Sigmoid colon (tissue), 7 donors: Measurements from ENCODE around the gene MAGOH. TPM values are rescaled to one million over a fixed set of nuclear protein-coding genes. Genes with fewer than 3 reads are reported as not detected.

Source experiments
- DNase-seq: peaks from one replicate; pipeline ENCODE4 v3.0.0-alpha.2; 2019
- H3K27ac ChIP-seq, 4 donors: fragments of 200-600 bp; sonication (generic); one replicate each; pipeline ENCODE4 v1.5.1; 2016 to 2019; ENCODE audit warnings: mild to moderate bottlenecking in 1 of 4
- H3K27me3 ChIP-seq, 3 donors: fragments of 200-600 bp; sonication (generic); one replicate each; pipeline ENCODE4 v1.5.1; 2019; ENCODE audit warnings: mild to moderate bottlenecking in 1 of 3
- H3K36me3 ChIP-seq, 4 donors: fragments of 200-600 bp; sonication (generic); one replicate each; pipeline ENCODE4 v1.5.1; 2016 to 2019
- H3K4me1 ChIP-seq, 4 donors: fragments of 200-600 bp; sonication (generic); one replicate each; pipeline ENCODE4 v1.5.1; 2017 to 2019
- H3K4me3 ChIP-seq, 4 donors: fragments of 200-600 bp; sonication (generic); one replicate each; pipeline ENCODE4 v1.5.1; 2017 to 2019; ENCODE audit warnings: mild to moderate bottlenecking in 2 of 4, moderate library complexity in 1 of 4
- H3K9me3 ChIP-seq, 4 donors: fragments of 200-600 bp in 3 of 4; sonication (generic) in 3 of 4; one replicate each; pipeline versions ENCODE4 v1.5.1 to v1.6.1; 2013 to 2019
- CTCF ChIP-seq, 4 experiments: fragments of 450-650 bp in 3 of 4; fragments of 200-600 bp in 1 of 4; IDR thresholded peaks; one replicate each; pipeline ENCODE4 v1.5.1; 2016 to 2019; ENCODE audit warnings: antibody characterized with exemption in 4 of 4, mild to moderate bottlenecking in 3 of 4, moderate library complexity in 2 of 4
- EP300 ChIP-seq, 4 donors: sonication (generic); formaldehyde crosslinking; IDR thresholded peaks; one replicate each; pipeline ENCODE4 v1.6.1; 2017; ENCODE audit warnings: antibody characterized with exemption in 4 of 4
- POLR2A ChIP-seq, 2 donors: fragments of 450-650 bp; IDR thresholded peaks; one replicate each; pipeline ENCODE4 v1.6.1; 2016; ENCODE audit warnings: antibody characterized with exemption in 2 of 2, mild to moderate bottlenecking in 2 of 2, moderate library complexity in 2 of 2
- POLR2AphosphoS5 ChIP-seq, 4 donors: sonication (generic); formaldehyde crosslinking; IDR thresholded peaks; one replicate each; pipeline ENCODE4 v1.6.1; 2017; ENCODE audit warnings: antibody characterized with exemption in 4 of 4
- WGBS, 2 donors: extraction: QIAGEN DNeasy Blood & Tissue Kit; methylation state at CpG; one replicate each; pipeline ENCODE4 v1.1.7; 2013; 5-methylcytosine and 5-hydroxymethylcytosine counted together
- intact Hi-C: fragments of 100-400 bp; cut with DNase I; formaldehyde crosslinking; loops from one replicate; pipeline ENCODE4 v1.15.1; 2023
- polyA plus RNA-seq, 3 donors: library from polyadenylated mRNA; stranded (reverse); fragments of 200-250 nt; gene quantifications; one replicate each; pipeline ENCODE4 v1.2.3, GENCODE V29; 2013
- total RNA-seq, 4 donors: library from RNA; depleted of rRNA; stranded (reverse); fragments of >200 nt; gene quantifications; one replicate each; pipeline ENCODE4 v1.1.0, GENCODE V29; 2016
- donor health status: healthy with polysubstance abuse.
- donor health status: Bipolar disorder and iron deficiency.
- donor health status: healthy.

Gene MAGOH
- total and polyA plus RNA-seq, 7 donors, result 12.2 to 98.4 (median 46.4) TPM

- no peaks in the 10 kb centered on the region for H3K36me3 ChIP-seq
- TF ChIP-seq POLR2AphosphoS5 (IDR thresholded peaks at IDR 0.05) (no peak), CTCF (IDR thresholded peaks at IDR 0.05) (no peak), EP300 (IDR thresholded peaks at IDR 0.05) (no peak), POLR2A (IDR thresholded peaks at IDR 0.05) (no peak)
- no peak for DNase-seq
- H3K27ac ChIP-seq, result no peak overlapping the region
- WGBS, 2 donors, result 84 to 87% methylated on average over 1 of the region's 1 CpG
- no peak overlapping the region for H3K4me3 ChIP-seq
- intact Hi-C loops, result no loop called here
- no peaks in the 10 kb centered on the region for H3K27me3 ChIP-seq
- no peaks in the 10 kb centered on the region for H3K9me3 ChIP-seq
- H3K4me1 ChIP-seq, result no peaks in the 10 kb centered on the region
Measured at GRCh38 chr1:53258216-53258615, 19.9 kb upstream of the MAGOH start.

- no peaks in the 10 kb centered on the region for H3K36me3 ChIP-seq
- intact Hi-C loops, result no loop called here
- H3K9me3 ChIP-seq, result no peaks in the 10 kb centered on the region
- no peak overlapping the region for H3K4me3 ChIP-seq
- H3K27me3 ChIP-seq, result no peaks in the 10 kb centered on the region
- DNase-seq, result no peak
- no peaks in the 10 kb centered on the region for H3K4me1 ChIP-seq
- WGBS, 2 donors, result 93 to 96% methylated on average over 5 of the region's 5 CpGs
- no peak overlapping the region for H3K27ac ChIP-seq
- TF ChIP-seq POLR2A (IDR thresholded peaks at IDR 0.05), result no peak
- TF ChIP-seq POLR2AphosphoS5 (IDR thresholded peaks at IDR 0.05), result no peak
- no peak for TF ChIP-seq EP300 (IDR thresholded peaks at IDR 0.05)
- TF ChIP-seq CTCF (IDR thresholded peaks at IDR 0.05), result no peak
Measured at GRCh38 chr1:53257454-53258081, 19.2 kb upstream of the MAGOH start.

- Histone ChIP-seq H3K9me3 (no peaks in the 10 kb centered on the region), H3K27me3 (no peaks in the 10 kb centered on the region), H3K4me1 (no peaks in the 10 kb centered on the region), H3K4me3 (no peak overlapping the region), H3K36me3 (no peaks in the 10 kb centered on the region), H3K27ac (no peak overlapping the region)
- TF ChIP-seq POLR2A (IDR thresholded peaks at IDR 0.05) (no peak), EP300 (IDR thresholded peaks at IDR 0.05) (no peak), POLR2AphosphoS5 (IDR thresholded peaks at IDR 0.05) (no peak), CTCF (IDR thresholded peaks at IDR 0.05) (no peak)
- no peak for DNase-seq
- intact Hi-C loops, result no loop called here
- 94 to 95% methylated on average over 11 of the region's 11 CpGs for WGBS, 2 donors
Measured at GRCh38 chr1:53256511-53257453, 18.5 kb upstream of the MAGOH start.

GRCh38 chr1:53255031-53255430 is 16.7 kb upstream of the MAGOH start:
- intact Hi-C loops, result no loop called here

More at GRCh38 chr1:53255031-53255430, 16.7 kb upstream of the MAGOH start:
- Histone ChIP-seq H3K9me3 (no peaks in the 10 kb centered on the region), H3K36me3 (no peaks in the 10 kb centered on the region), H3K27ac (no peak overlapping the region), H3K4me3 (no peak overlapping the region), H3K27me3 (no peaks in the 10 kb centered on the region), H3K4me1 (no peaks in the 10 kb centered on the region)
- TF ChIP-seq POLR2A (IDR thresholded peaks at IDR 0.05) (no peak), CTCF (IDR thresholded peaks at IDR 0.05) (no peak), EP300 (IDR thresholded peaks at IDR 0.05) (no peak), POLR2AphosphoS5 (IDR thresholded peaks at IDR 0.05) (no peak)
- WGBS, 2 donors, result 97 to 99% methylated on average over 4 of the region's 4 CpGs
- no peak for DNase-seq
